AG09319 (cell line): ENCODE data around the gene ZNF79.

Experiments
- DNase-seq: peaks from one replicate; pipeline ENCODE4 v3.0.0-alpha.2; 2010; ENCODE audit warnings: low read depth; ENCODE audit errors: extremely low read depth
- TF ChIP-seq, protein P1 (sequence below): IDR thresholded peaks from 2 replicates; pipeline ENCODE4 v1.5.1; 2011; ENCODE audit warnings: low read depth, mild to moderate bottlenecking, inconsistent platforms, low read length, moderate library complexity

ZNF79 gene

GRCh38 chr9:127398715-127399400 is 25.3 kb upstream of the ZNF79 start:
- TF ChIP-seq, protein P1, sequence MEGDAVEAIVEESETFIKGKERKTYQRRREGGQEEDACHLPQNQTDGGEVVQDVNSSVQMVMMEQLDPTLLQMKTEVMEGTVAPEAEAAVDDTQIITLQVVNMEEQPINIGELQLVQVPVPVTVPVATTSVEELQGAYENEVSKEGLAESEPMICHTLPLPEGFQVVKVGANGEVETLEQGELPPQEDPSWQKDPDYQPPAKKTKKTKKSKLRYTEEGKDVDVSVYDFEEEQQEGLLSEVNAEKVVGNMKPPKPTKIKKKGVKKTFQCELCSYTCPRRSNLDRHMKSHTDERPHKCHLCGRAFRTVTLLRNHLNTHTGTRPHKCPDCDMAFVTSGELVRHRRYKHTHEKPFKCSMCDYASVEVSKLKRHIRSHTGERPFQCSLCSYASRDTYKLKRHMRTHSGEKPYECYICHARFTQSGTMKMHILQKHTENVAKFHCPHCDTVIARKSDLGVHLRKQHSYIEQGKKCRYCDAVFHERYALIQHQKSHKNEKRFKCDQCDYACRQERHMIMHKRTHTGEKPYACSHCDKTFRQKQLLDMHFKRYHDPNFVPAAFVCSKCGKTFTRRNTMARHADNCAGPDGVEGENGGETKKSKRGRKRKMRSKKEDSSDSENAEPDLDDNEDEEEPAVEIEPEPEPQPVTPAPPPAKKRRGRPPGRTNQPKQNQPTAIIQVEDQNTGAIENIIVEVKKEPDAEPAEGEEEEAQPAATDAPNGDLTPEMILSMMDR, result no peak
- DNase-seq, result no peak

DNA sequence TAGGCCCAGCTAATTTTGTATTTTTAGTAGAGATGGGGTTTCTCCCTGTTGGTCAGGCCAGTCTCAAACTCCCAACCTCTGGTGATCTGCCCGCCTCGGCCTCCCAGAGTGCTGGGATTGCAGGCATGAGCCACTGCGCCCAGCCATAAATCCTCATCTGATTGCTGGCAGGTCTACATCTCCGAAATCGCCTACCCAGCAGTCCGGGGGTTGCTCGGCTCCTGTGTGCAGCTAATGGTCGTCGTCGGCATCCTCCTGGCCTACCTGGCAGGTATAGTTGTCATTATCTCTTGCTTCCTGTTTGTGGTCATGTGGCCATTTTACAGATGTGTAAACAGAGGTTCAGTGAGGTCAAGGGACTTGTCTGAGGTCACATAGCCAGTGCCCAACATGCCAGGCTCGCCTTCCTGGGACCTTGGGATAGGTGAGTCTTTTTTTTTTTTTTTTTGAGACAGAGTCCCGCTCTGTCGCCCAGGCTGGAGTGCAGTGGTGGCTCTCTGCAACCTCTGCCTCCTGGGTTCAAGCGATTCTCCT is 24.4 kb upstream of the ZNF79 start:
- DNase-seq, result no peak
- TF ChIP-seq, protein P1, result no peak

- TF ChIP-seq, protein P1, result no peak
- no peak for DNase-seq
Measured at GRCh38 chr9:127402401-127403090, 21.6 kb upstream of the ZNF79 start.

GRCh38 chr9:127403507-127404192 is 20.5 kb upstream of the ZNF79 start:
- DNase-seq, result no peak
- TF ChIP-seq, protein P1, result no peak

- TF ChIP-seq, protein P1, result no peak
- DNase-seq, result no peak
Measured at GRCh38 chr9:127404631-127405030, 19.6 kb upstream of the ZNF79 start.

GRCh38 chr9:127405344-127406125 is 18.6 kb upstream of the ZNF79 start:
- no peak for DNase-seq
- TF ChIP-seq, protein P1, result no peak
